ENCODE data around the gene PTPN9. TPM values are rescaled to one million over a fixed set of nuclear protein-coding genes. Genes with fewer than 3 reads are reported as not detected.
"Not testable (repeated sequence)": the region's sequence is repeated elsewhere in the genome, so short reads cannot be mapped to it uniquely, and the experiment has no call there.

PTPN9 gene
- total RNA-seq, 1 donor from 2014 or later, result 42.0 TPM

- DNase-seq (ENCODE audit: low read depth, low spot score), result no peak
- H3K36me3 Mint-ChIP-seq (ENCODE audit: low read depth), result no peaks in the 10 kb centered on the region
- no peaks in the 10 kb centered on the region for H3K27me3 Mint-ChIP-seq (ENCODE audit: low read depth)
- no peak overlapping the region for H3K27ac Mint-ChIP-seq (ENCODE audit: unreplicated experiment)
- H3K9me3 Mint-ChIP-seq, result no peaks in the 10 kb centered on the region
- TF ChIP-seq, protein P1, sequence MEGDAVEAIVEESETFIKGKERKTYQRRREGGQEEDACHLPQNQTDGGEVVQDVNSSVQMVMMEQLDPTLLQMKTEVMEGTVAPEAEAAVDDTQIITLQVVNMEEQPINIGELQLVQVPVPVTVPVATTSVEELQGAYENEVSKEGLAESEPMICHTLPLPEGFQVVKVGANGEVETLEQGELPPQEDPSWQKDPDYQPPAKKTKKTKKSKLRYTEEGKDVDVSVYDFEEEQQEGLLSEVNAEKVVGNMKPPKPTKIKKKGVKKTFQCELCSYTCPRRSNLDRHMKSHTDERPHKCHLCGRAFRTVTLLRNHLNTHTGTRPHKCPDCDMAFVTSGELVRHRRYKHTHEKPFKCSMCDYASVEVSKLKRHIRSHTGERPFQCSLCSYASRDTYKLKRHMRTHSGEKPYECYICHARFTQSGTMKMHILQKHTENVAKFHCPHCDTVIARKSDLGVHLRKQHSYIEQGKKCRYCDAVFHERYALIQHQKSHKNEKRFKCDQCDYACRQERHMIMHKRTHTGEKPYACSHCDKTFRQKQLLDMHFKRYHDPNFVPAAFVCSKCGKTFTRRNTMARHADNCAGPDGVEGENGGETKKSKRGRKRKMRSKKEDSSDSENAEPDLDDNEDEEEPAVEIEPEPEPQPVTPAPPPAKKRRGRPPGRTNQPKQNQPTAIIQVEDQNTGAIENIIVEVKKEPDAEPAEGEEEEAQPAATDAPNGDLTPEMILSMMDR (conservative IDR thresholded peaks at IDR 0.05), result no peak
- H3K4me1 Mint-ChIP-seq, result peaks cover 5% of the 10 kb centered on the region
- no peak overlapping the region for H3K4me3 Mint-ChIP-seq
Measured at GRCh38 chr15:75551091-75551490, 28.0 kb downstream of the PTPN9 start.

DNA sequence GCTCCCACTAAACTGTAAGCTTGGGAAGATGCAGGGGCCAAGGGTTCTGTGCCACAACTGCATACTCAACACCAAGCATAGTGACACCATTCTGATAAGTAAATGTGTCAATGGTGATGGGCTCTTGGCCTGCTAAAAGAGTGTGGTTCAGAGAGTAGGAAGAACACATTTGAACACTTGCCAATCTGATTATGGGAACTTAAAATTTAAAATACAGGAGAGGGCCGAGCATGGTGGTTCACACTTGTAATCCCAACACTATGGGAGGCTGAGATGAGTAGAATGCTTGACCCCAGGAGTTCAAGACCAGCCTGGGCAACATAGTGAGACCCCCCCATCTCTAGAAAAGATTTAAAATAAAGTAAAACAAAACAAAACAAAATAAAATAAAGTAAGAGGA is 34.1 kb downstream of the PTPN9 start:
- Mint-ChIP-seq H3K4me1 (no peaks in the 10 kb centered on the region), H3K27ac (ENCODE audit: unreplicated experiment) (peak overlapping the region; percentile 23), H3K36me3 (ENCODE audit: low read depth) (peaks cover 3% of the 10 kb centered on the region), H3K4me3 (no peak overlapping the region), H3K27me3 (ENCODE audit: low read depth) (no peaks in the 10 kb centered on the region), H3K9me3 (no peaks in the 10 kb centered on the region)
- no peak for DNase-seq (ENCODE audit: low read depth, low spot score)
- TF ChIP-seq, protein P1 (conservative IDR thresholded peaks at IDR 0.05), result no peak

DNA sequence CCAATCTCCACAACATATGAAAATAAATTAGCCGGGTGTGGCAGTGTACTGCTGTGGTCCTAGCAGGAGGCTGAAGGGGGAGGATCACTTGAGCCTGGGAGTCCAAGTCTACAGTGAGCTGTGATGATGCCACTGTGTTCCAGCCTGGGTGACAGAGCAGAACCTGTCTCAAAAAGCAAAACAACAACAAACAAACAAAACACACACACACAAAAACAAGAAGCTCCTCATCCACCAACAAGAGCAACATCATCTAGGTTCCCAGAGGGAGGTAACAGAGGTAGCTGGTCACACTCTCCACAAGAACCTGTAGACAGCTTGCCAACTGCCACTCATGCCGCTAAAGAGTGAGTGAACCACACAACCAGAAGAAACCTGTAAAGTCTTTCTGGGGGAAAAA is 34.8 kb downstream of the PTPN9 start:
- Mint-ChIP-seq H3K4me1 (no peaks in the 10 kb centered on the region), H3K9me3 (no peaks in the 10 kb centered on the region), H3K4me3 (no peak overlapping the region), H3K36me3 (ENCODE audit: low read depth) (peaks cover 3% of the 10 kb centered on the region), H3K27ac (ENCODE audit: unreplicated experiment) (no peak overlapping the region), H3K27me3 (ENCODE audit: low read depth) (no peaks in the 10 kb centered on the region)
- TF ChIP-seq, protein P1 (conservative IDR thresholded peaks at IDR 0.05), result no peak
- no peak for DNase-seq (ENCODE audit: low read depth, low spot score)

DNA sequence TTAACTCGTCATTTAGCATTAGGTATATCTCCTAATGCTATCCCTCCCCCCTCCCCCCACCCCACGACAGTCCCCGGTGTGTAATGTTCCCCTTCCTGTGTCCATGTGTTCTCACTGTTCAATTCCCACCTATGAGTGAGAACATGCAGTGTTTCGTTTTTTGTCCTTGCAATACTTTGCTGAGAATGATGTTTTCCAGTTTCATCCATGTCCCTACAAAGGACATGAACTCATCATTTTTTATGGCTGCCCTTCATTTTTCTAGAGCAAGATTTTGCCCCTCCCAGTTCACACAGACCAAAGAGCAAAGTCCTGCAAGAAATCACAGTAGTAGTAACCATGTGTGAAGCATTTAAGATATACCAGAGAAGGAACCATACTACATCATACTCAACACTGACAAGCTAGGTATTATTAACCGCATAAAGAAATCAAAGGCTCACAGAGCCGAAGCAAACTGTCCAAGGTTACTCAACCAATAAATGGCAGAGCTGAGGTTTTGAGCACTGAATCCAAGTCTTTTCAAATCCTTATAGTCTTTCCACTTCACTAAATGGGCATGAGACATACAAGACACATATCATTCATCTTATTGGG is 36.1 kb downstream of the PTPN9 start:
- H3K27ac Mint-ChIP-seq (ENCODE audit: unreplicated experiment); H3K36me3 Mint-ChIP-seq (ENCODE audit: low read depth); H3K4me3 Mint-ChIP-seq; H3K9me3 Mint-ChIP-seq; H3K4me1 Mint-ChIP-seq; DNase-seq (ENCODE audit: low read depth, low spot score); H3K27me3 Mint-ChIP-seq (ENCODE audit: low read depth): not testable (repeated sequence)

DNA sequence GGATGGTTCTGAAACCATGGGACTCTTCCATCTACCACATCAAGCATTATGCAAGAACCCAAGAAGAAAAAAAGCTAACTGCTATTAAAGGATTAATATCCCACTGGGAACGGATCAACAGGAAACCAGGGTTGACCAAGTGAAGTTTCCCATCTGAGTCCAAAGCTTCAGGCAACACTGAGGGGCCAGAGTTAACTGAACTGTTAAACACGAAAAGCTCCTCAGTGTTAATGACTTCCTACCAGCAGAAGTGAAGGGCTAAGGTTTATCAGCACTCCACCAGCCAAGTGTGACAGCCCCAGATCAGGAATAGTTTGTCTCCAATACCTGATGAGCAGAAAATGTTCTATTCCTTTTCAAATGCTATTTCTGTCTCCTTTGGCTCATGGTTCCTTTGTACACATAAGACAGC is 36.7 kb downstream of the PTPN9 start:
- H3K9me3 Mint-ChIP-seq, result no peaks in the 10 kb centered on the region
- TF ChIP-seq, protein P1 (conservative IDR thresholded peaks at IDR 0.05), result no peak
- H3K4me1 Mint-ChIP-seq, result peaks cover 8% of the 10 kb centered on the region
- peaks cover 3% of the 10 kb centered on the region for H3K36me3 Mint-ChIP-seq (ENCODE audit: low read depth)
- no peak overlapping the region for H3K27ac Mint-ChIP-seq (ENCODE audit: unreplicated experiment)
- no peak overlapping the region for H3K4me3 Mint-ChIP-seq
- no peaks in the 10 kb centered on the region for H3K27me3 Mint-ChIP-seq (ENCODE audit: low read depth)
- DNase-seq (ENCODE audit: low read depth, low spot score), result no peak

GRCh38 chr15:75538376-75538775 is 40.7 kb downstream of the PTPN9 start:
- Mint-ChIP-seq H3K4me3 (no peak overlapping the region), H3K36me3 (ENCODE audit: low read depth) (peaks cover 4% of the 10 kb centered on the region), H3K27ac (ENCODE audit: unreplicated experiment) (peak overlapping the region; percentile 59), H3K9me3 (no peaks in the 10 kb centered on the region), H3K4me1 (peaks cover 17% of the 10 kb centered on the region), H3K27me3 (ENCODE audit: low read depth) (no peaks in the 10 kb centered on the region)
- DNase-seq (ENCODE audit: low read depth, low spot score), result no peak
- TF ChIP-seq, protein P1 (conservative IDR thresholded peaks at IDR 0.05), result no peak

Measured in neural crest cell (in vitro differentiated cells).